SK-N-SH (cell line): ENCODE results near the gene C15orf39. TPM values are rescaled to one million over a fixed set of nuclear protein-coding genes. Genes with fewer than 3 reads are reported as not detected.
"Not testable (repeated sequence)": the region's sequence is repeated elsewhere in the genome, so short reads cannot be mapped to it uniquely, and the experiment has no call there.

Experiments used
- CTCF ChIA-PET: fragments of 300-600, 350-600 bp; formaldehyde crosslinking; extraction: SDS; loops from one replicate; lab custom pipeline; 2021; lab: Yijun Ruan, JAX
- POLR2A ChIA-PET: fragments of 350-600 bp; sonication (Branson Sonifier 250); formaldehyde crosslinking; extraction: SDS; loops from one replicate; lab custom pipeline; 2020; ENCODE audit warnings: antibody characterized with exemption, inconsistent platforms; lab: Yijun Ruan, JAX
- DNase-seq: peaks from one replicate; pipeline ENCODE4 v3.0.0; 2012
- H2AFZ ChIP-seq: fragments of 200-600 bp; sonication (generic); 2 replicates; pipeline ENCODE4 v1.8.1; 2016; ENCODE audit warnings: antibody characterized with exemption, mild to moderate bottlenecking, low read depth
- H3F3A ChIP-seq: fragments of 200-600 bp; sonication (generic); replicated peaks from 2 replicates; pipeline ENCODE3; 2016; ENCODE audit warnings: antibody characterized with exemption, mild to moderate bottlenecking; ENCODE audit not compliant: insufficient read depth
- H3K27ac ChIP-seq, 2 experiments: fragments of 200-500 bp in 1 of 2; fragments of 200-600 bp in 1 of 2; sonication (Bioruptor generic) in 1 of 2; sonication (generic), shearing (Covaris generic) in 1 of 2; 2 replicates each; pipeline versions ENCODE4 v1.5.1 to v1.6.1; 2014 to 2016; ENCODE audit warnings: low read depth in 2 of 2, inconsistent platforms in 1 of 2, low read length in 1 of 2, mild to moderate bottlenecking in 1 of 2, mixed read lengths in 1 of 2
- H3K27me3 ChIP-seq: fragments of 200-600 bp; sonication (generic), shearing (Covaris generic); 2 replicates; pipeline ENCODE4 v1.6.1; 2016; ENCODE audit warnings: mixed run types; ENCODE audit not compliant: insufficient read depth
- H3K36me3 ChIP-seq, 2 experiments: fragments of 200-500 bp in 1 of 2; fragments of 200-600 bp in 1 of 2; sonication (Bioruptor generic) in 1 of 2; sonication (generic) in 1 of 2; replicated peaks in 1 of 2; 2 replicates each; pipeline versions ENCODE3 to v1.5.1; 2014 to 2016; ENCODE audit warnings: low read length in 1 of 2, mild to moderate bottlenecking in 1 of 2; ENCODE audit not compliant: insufficient read depth in 2 of 2, control insufficient read depth in 1 of 2
- H3K4me1 ChIP-seq, 2 experiments: fragments of 200-500 bp in 1 of 2; fragments of 200-600 bp in 1 of 2; sonication (Bioruptor generic) in 1 of 2; sonication (generic), shearing (Covaris generic) in 1 of 2; 2 replicates each; pipeline versions ENCODE4 v1.5.1 to v1.6.1; 2014 to 2016; ENCODE audit warnings: low read depth in 1 of 2, low read length in 1 of 2, mixed run types in 1 of 2; ENCODE audit not compliant: insufficient read depth in 2 of 2, control insufficient read depth in 1 of 2
- H3K4me2 ChIP-seq: fragments of 200-600 bp; sonication (generic), shearing (Covaris generic); 2 replicates; pipeline ENCODE4 v1.6.1; 2017; ENCODE audit warnings: mixed run types
- H3K4me3 ChIP-seq, 2 experiments: fragments of 200-500 bp in 1 of 2; fragments of 200-600 bp in 1 of 2; sonication (Bioruptor generic) in 1 of 2; sonication (generic), shearing (Covaris generic) in 1 of 2; 2 replicates each; pipeline versions ENCODE4 v1.5.1 to v1.8.1; 2014 to 2016; ENCODE audit warnings: low read depth in 2 of 2, inconsistent platforms in 1 of 2, low read length in 1 of 2, mild to moderate bottlenecking in 1 of 2, mixed read lengths in 1 of 2, moderate library complexity in 1 of 2
- H3K79me2 ChIP-seq: fragments of 200-600 bp; sonication (generic); 2 replicates; pipeline ENCODE4 v1.8.1; 2017; ENCODE audit warnings: mild to moderate bottlenecking; ENCODE audit not compliant: insufficient read depth
- H3K9ac ChIP-seq: fragments of 200-600 bp; sonication (generic); 2 replicates; pipeline ENCODE4 v1.6.1; 2017; ENCODE audit warnings: mixed run types
- H3K9me2 ChIP-seq: fragments of 200-600 bp; sonication (generic); 2 replicates; pipeline ENCODE4 v1.6.1; 2017; ENCODE audit warnings: mixed run types
- H3K9me3 ChIP-seq: fragments of 200-600 bp; sonication (generic); 2 replicates; pipeline ENCODE4 v1.6.1; 2017; ENCODE audit warnings: mixed run types, mild to moderate bottlenecking, moderate library complexity
- H4K20me1 ChIP-seq: fragments of 200-600 bp; sonication (generic); 2 replicates; pipeline ENCODE4 v1.6.1; 2017; ENCODE audit warnings: mild to moderate bottlenecking, mixed run types; ENCODE audit not compliant: insufficient read depth
- CHD2 ChIP-seq: fragments of 150-350 bp; IDR thresholded peaks from 2 replicates; pipeline ENCODE4 v1.6.1; 2018; ENCODE audit warnings: low read length; ENCODE audit not compliant: partially characterized antibody
- CTCF ChIP-seq: fragments of 200-600 bp; sonication (generic); IDR thresholded peaks from 2 replicates; pipeline ENCODE4 v1.6.1; 2017; ENCODE audit warnings: antibody characterized with exemption, mild to moderate bottlenecking, moderate library complexity
- EP300 ChIP-seq, 2 experiments: IDR thresholded peaks; 2 replicates each; pipeline versions ENCODE4 v1.4.0 to v1.6.1; 2012; ENCODE audit warnings: borderline replicate concordance in 1 of 2, low read depth in 1 of 2, low read length in 1 of 2
- EZH2phosphoT487 ChIP-seq: fragments of 200-600 bp; sonication (generic); IDR thresholded peaks from 2 replicates; pipeline ENCODE4 v1.6.1; 2017; ENCODE audit warnings: low read depth, mixed run types, mild to moderate bottlenecking, antibody characterized with exemption, moderate library complexity, borderline replicate concordance
- FOXJ3 ChIP-seq: sonication (generic); formaldehyde crosslinking; IDR thresholded peaks from 2 replicates; pipeline ENCODE4 v1.5.1; 2020; ENCODE audit warnings: mild to moderate bottlenecking, missing genetic modification reagents
- FOXM1 ChIP-seq: IDR thresholded peaks from 2 replicates; pipeline ENCODE4 v1.4.0; 2012; ENCODE audit warnings: low read depth, mild to moderate bottlenecking
- GABPA ChIP-seq: IDR thresholded peaks from 2 replicates; pipeline ENCODE4 v1.4.0; 2012; ENCODE audit warnings: low read depth, mild to moderate bottlenecking
- MAX ChIP-seq: IDR thresholded peaks from 2 replicates; pipeline ENCODE4 v1.4.0; 2012; ENCODE audit warnings: low read depth
- MEF2A ChIP-seq: IDR thresholded peaks from 2 replicates; pipeline ENCODE4 v1.4.0; 2012; ENCODE audit warnings: low read depth, borderline replicate concordance
- MXI1 ChIP-seq: IDR thresholded peaks from 2 replicates; pipeline ENCODE4 v1.6.1; 2012; ENCODE audit warnings: mild to moderate bottlenecking, low read depth, low read length, improper control_type of control experiment
- RCOR1 ChIP-seq: fragments of 150-350 bp; IDR thresholded peaks from 2 replicates; pipeline ENCODE4 v1.6.1; 2017; ENCODE audit warnings: antibody characterized with exemption, low read length
- RFX5 ChIP-seq: IDR thresholded peaks from 2 replicates; pipeline ENCODE4 v1.6.1; 2012; ENCODE audit warnings: mild to moderate bottlenecking, improper control_type of control experiment, low read length
- RXRA ChIP-seq: IDR thresholded peaks from 2 replicates; pipeline ENCODE4 v1.4.0; 2012; ENCODE audit warnings: low read depth, mild to moderate bottlenecking, borderline replicate concordance
- SMC3 ChIP-seq: IDR thresholded peaks from 2 replicates; pipeline ENCODE4 v1.6.1; 2012; ENCODE audit warnings: low read depth, low read length, improper control_type of control experiment
- TEAD4 ChIP-seq: IDR thresholded peaks from 2 replicates; pipeline ENCODE4 v1.4.0; 2012; ENCODE audit warnings: mild to moderate bottlenecking, borderline replicate concordance; ENCODE audit not compliant: insufficient read depth
- ZBTB33 ChIP-seq: IDR thresholded peaks from 2 replicates; pipeline ENCODE4 v1.4.0; 2012; ENCODE audit warnings: low read depth, borderline replicate concordance
- WGBS: methylation state at CpG from one replicate; pipeline ENCODE4 v1.1.6; 2017; ENCODE audit warnings: low lambda C conversion rate; 5-methylcytosine and 5-hydroxymethylcytosine counted together
- polyA plus RNA-seq, 3 experiments: library from polyadenylated mRNA; depleted of rRNA; stranded (reverse); fragments of >200 nt; gene quantifications; 2 replicates each; pipeline ENCODE4 v1.2.3, GENCODE V29; 2012
- TF ChIP-seq, protein P1 (sequence below): fragments of 150-350 bp; IDR thresholded peaks from 2 replicates; pipeline ENCODE4 v1.6.1; 2017; ENCODE audit warnings: antibody characterized with exemption, low read length, low read depth, borderline replicate concordance
- TF ChIP-seq, protein P2 (sequence below): IDR thresholded peaks from 2 replicates; pipeline ENCODE4 v1.4.0; 2012; ENCODE audit warnings: low read depth, borderline replicate concordance
- TF ChIP-seq, protein P3 (sequence below): IDR thresholded peaks from 2 replicates; pipeline ENCODE4; 2012

C15orf39 gene
- polyA plus RNA-seq, 1 of the 3 experiments (the other 2 are of a cell fraction) = 2.5 TPM

DNA sequence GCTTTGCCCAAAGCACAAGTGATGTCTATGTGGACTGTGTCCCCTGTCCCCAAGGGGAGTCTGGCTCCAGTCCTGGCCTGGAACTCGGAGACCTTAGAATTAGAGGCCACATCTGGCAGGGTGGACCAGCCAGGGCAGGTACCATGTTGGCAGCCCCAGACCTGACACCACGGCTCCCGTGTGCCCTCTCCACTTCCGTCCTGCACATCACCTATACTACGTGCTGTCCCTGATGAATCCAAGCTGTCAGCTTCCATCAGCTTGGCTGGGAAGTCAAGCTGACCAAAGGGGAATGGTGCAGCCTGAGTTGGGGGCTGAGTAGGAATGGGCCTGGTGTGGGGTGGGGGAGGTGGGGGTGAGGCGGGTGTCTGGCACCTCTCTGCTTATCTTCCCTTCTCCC is 15.3 kb downstream of the C15orf39 start:
- POLR2A ChIA-PET = no interaction called here
- 98% methylated on average over 5 of the region's 6 CpGs for WGBS
- CTCF ChIA-PET = interaction anchor here (1.1 to 3.8 kb wide), 2 partner anchors 187 to 192 kb away, joined by 3 to 23 read pairs; no protein-coding TSS in a partner anchor

DNA sequence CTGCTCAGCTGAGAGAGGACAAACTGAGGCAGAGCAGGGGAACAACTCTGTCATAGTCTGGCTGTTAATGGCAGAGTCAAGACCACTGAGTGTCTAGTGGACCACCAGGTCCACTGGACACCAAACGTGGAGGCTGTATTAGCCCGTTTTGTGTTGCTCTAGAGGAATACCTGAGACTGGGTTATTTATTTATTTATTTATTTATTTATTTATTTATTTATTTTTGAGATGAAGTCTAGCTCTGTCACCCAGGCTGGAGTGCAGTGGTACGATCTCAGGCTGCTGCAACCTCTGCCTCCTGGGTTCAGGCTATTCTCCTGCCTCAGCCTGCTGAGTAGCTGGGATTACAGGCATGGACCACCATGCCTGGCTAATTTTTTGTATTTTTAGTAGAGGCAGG is 15.9 kb downstream of the C15orf39 start:
- H3K79me2 ChIP-seq, H3F3A ChIP-seq, H3K27ac ChIP-seq, H3K4me1 ChIP-seq, H3K9me2 ChIP-seq, DNase-seq, H3K4me3 ChIP-seq, H2AFZ ChIP-seq, H3K4me2 ChIP-seq, H4K20me1 ChIP-seq, CTCF ChIA-PET, H3K9ac ChIP-seq, H3K36me3 ChIP-seq, H3K27me3 ChIP-seq, H3K9me3 ChIP-seq, POLR2A ChIA-PET: not testable (repeated sequence)
- WGBS = 86% methylated on average over 3 of the region's 3 CpGs

More for the DNA sequence above, 15.3 kb downstream of the C15orf39 start:
- no peaks in the 10 kb centered on the region for H3K9me3 ChIP-seq
- peaks cover 0 to 3% of the 10 kb centered on the region in 2 experiments for H3K36me3 ChIP-seq
- H3K4me3 ChIP-seq = no peak overlapping the region
- no peak for DNase-seq
- H3K27me3 ChIP-seq = no peaks in the 10 kb centered on the region
- H2AFZ ChIP-seq = no peak overlapping the region
- no peaks in the 10 kb centered on the region for H3K9me2 ChIP-seq
- peaks cover 12% of the 10 kb centered on the region; the same call in 1 of the 2 replicates for H4K20me1 ChIP-seq
- H3K9ac ChIP-seq = no peak overlapping the region
- H3K4me1 ChIP-seq = no peaks in the 10 kb centered on the region; a peak in 1 of 4 replicates
- no peak overlapping the region for H3K4me2 ChIP-seq
- no peak for TF ChIP-seq MXI1
- TF ChIP-seq, protein P1, sequence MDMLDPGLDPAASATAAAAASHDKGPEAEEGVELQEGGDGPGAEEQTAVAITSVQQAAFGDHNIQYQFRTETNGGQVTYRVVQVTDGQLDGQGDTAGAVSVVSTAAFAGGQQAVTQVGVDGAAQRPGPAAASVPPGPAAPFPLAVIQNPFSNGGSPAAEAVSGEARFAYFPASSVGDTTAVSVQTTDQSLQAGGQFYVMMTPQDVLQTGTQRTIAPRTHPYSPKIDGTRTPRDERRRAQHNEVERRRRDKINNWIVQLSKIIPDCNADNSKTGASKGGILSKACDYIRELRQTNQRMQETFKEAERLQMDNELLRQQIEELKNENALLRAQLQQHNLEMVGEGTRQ = no peak
- no peak for TF ChIP-seq ZBTB33
- TF ChIP-seq RCOR1 = no peak
- TF ChIP-seq MEF2A = no peak
- no peak for TF ChIP-seq EP300 (IDR thresholded peaks at IDR 0.05; ENCODE audit: borderline replicate concordance in 1 of 2, low read depth in 1 of 2, low read length in 1 of 2)
- no peak for TF ChIP-seq FOXM1
- TF ChIP-seq FOXJ3 (CRISPR knock-in tag) = no peak
- no peak for TF ChIP-seq MAX
- TF ChIP-seq GABPA = no peak
- no peak for TF ChIP-seq SMC3
- no peak for TF ChIP-seq CHD2
- TF ChIP-seq, protein P2, sequence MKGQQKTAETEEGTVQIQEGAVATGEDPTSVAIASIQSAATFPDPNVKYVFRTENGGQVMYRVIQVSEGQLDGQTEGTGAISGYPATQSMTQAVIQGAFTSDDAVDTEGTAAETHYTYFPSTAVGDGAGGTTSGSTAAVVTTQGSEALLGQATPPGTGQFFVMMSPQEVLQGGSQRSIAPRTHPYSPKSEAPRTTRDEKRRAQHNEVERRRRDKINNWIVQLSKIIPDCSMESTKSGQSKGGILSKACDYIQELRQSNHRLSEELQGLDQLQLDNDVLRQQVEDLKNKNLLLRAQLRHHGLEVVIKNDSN = no peak
- no peak for TF ChIP-seq RFX5
- TF ChIP-seq, protein P3, sequence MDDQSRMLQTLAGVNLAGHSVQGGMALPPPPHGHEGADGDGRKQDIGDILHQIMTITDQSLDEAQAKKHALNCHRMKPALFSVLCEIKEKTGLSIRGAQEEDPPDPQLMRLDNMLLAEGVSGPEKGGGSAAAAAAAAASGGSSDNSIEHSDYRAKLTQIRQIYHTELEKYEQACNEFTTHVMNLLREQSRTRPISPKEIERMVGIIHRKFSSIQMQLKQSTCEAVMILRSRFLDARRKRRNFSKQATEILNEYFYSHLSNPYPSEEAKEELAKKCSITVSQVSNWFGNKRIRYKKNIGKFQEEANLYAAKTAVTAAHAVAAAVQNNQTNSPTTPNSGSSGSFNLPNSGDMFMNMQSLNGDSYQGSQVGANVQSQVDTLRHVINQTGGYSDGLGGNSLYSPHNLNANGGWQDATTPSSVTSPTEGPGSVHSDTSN = no peak
- TF ChIP-seq EZH2phosphoT487 = no peak
- TF ChIP-seq CTCF = no peak
- TF ChIP-seq TEAD4 = no peak
- no peak for TF ChIP-seq RXRA
- H3K27ac ChIP-seq = no peak overlapping the region
- no peaks in the 10 kb centered on the region for H3K79me2 ChIP-seq
- H3F3A ChIP-seq = no peaks in the 10 kb centered on the region
